CD4-positive, alpha-beta T cell (primary cell): ENCODE data around the gene TMEM117. TPM values are rescaled to one million over a fixed set of nuclear protein-coding genes. Genes with fewer than 3 reads are reported as not detected.

Source experiments
- ATAC-seq: fragments of 200-7000 bp; cut with Tn5 transposase; one replicate; pipeline ENCODE4 v1.10.0; 2022; ENCODE audit warnings: mild to moderate bottlenecking; ENCODE audit not compliant: poor library complexity
- CTCF ChIA-PET: fragments of 350-600 bp; sonication (Branson Sonifier 250); formaldehyde crosslinking; loops from one replicate; lab custom pipeline; 2021; ENCODE audit warnings: antibody characterized with exemption, inconsistent platforms; lab: Charles Lee
- POLR2A ChIA-PET: fragments of 350-600 bp; sonication (Branson Sonifier 250); formaldehyde crosslinking; loops from one replicate; lab custom pipeline; 2021; ENCODE audit warnings: antibody characterized with exemption, inconsistent platforms; lab: Charles Lee
- DNase-seq, 14 experiments: peaks; one replicate each; pipeline ENCODE4 v3.0.0-alpha.2; 2013 to 2020; ENCODE audit warnings: mixed read lengths in 2 of 14
- H3K27ac ChIP-seq, 2 donors: one replicate each; pipeline versions ENCODE4 v1.5.1 to v1.7.0; 2013; ENCODE audit warnings: low read length in 2 of 2, low read depth in 1 of 2, mild to moderate bottlenecking in 1 of 2
- H3K27me3 ChIP-seq, 2 experiments: 1 replicate in 1 of 2; 2 replicates in 1 of 2; pipeline versions ENCODE4 v1.6.1 to v1.7.0; 2013; ENCODE audit warnings: low read length in 2 of 2, control low read depth in 1 of 2, mild to moderate bottlenecking in 1 of 2, moderate library complexity in 1 of 2; ENCODE audit not compliant: insufficient read depth in 2 of 2, control insufficient read depth in 1 of 2
- H3K36me3 ChIP-seq: one replicate; pipeline ENCODE4 v1.6.1; 2013; ENCODE audit warnings: low read length, control low read depth; ENCODE audit not compliant: insufficient read depth
- H3K4me1 ChIP-seq: one replicate; pipeline ENCODE4 v1.6.1; 2013; ENCODE audit warnings: low read length, control low read depth; ENCODE audit not compliant: insufficient read depth
- H3K4me3 ChIP-seq: one replicate; pipeline ENCODE4 v1.5.1; 2013; ENCODE audit warnings: mild to moderate bottlenecking, low read length, moderate library complexity
- H3K9me3 ChIP-seq, 2 experiments: 1 replicate in 1 of 2; 2 replicates in 1 of 2; pipeline versions ENCODE4 v1.6.1 to v1.7.0; 2013; ENCODE audit warnings: low read length in 2 of 2, mild to moderate bottlenecking in 2 of 2, control low read depth in 1 of 2, moderate library complexity in 1 of 2; ENCODE audit not compliant: control insufficient read depth in 1 of 2, insufficient read depth in 1 of 2
- H3K27ac Mint-ChIP-seq: one replicate; pipeline ENCODE4 v1.8.0; 2020; ENCODE audit warnings: mixed read lengths
- H3K27me3 Mint-ChIP-seq: one replicate; pipeline ENCODE4 v1.8.0; 2021; ENCODE audit warnings: mixed read lengths
- H3K36me3 Mint-ChIP-seq: one replicate; pipeline ENCODE4 v1.8.0; 2021; ENCODE audit warnings: low read depth, mixed read lengths
- H3K4me1 Mint-ChIP-seq: one replicate; pipeline ENCODE4 v1.8.0; 2021; ENCODE audit warnings: low read depth, mixed read lengths
- H3K4me3 Mint-ChIP-seq: one replicate; pipeline ENCODE4 v1.8.0; 2020; ENCODE audit warnings: mild to moderate bottlenecking, mixed read lengths
- H3K9me3 Mint-ChIP-seq: one replicate; pipeline ENCODE4 v1.8.0; 2020; ENCODE audit warnings: mixed read lengths
- CTCF ChIP-seq: fragments of 200-600 bp; IDR thresholded peaks from one replicate; pipeline ENCODE4 v1.8.0; 2022; ENCODE audit warnings: antibody characterized with exemption, mild to moderate bottlenecking
- intact Hi-C, 2 experiments: fragments of 100-400 bp; cut with DNase I in 1 of 2; cut with micrococcal nuclease in 1 of 2; formaldehyde crosslinking; loops; one replicate each; pipeline versions ENCODE4 v1.15.1 to v1.9.0; 2023 to 2025; cut with DNase I, micrococcal nuclease
- total RNA-seq, 174 experiments: library from RNA in 2 of 174; stranded (reverse) in 2 of 174; gene quantifications; one replicate each; pipeline ENCODE4 v1.2.3 and lab custom pipeline; 2021 to 2026

TMEM117 gene
- total RNA-seq, 2 experiments from 2014 or later, result 3.4 to 4.4 TPM

GRCh38 chr12:43957732-43958372 lies 122.0 kb downstream of the TMEM117 start:
- Histone ChIP-seq H3K27ac (no peak overlapping the region), H3K4me1 (no peaks in the 10 kb centered on the region), H3K4me3 (no peak overlapping the region), H3K9me3 (no peaks in the 10 kb centered on the region), H3K36me3 (no peaks in the 10 kb centered on the region), H3K27me3 (no peaks in the 10 kb centered on the region)
- intact Hi-C loops, result loop anchor here (1.0 to 5.0 kb wide), 2 partner anchors 973 to 974 kb away; no protein-coding TSS in a partner anchor
- H3K4me3 Mint-ChIP-seq, result no peak overlapping the region
- CTCF ChIA-PET, result no interaction called here
- peak; percentile 41 for TF ChIP-seq CTCF
- DNase-seq (peak in 4 of 14 experiments; percentile 3 to 39 (median 34)), ATAC-seq (no peak)
- peaks cover 2% of the 10 kb centered on the region for H3K9me3 Mint-ChIP-seq
- no peaks in the 10 kb centered on the region for H3K4me1 Mint-ChIP-seq
- H3K27ac Mint-ChIP-seq, result no peak overlapping the region
- H3K27me3 Mint-ChIP-seq, result no peaks in the 10 kb centered on the region
- POLR2A ChIA-PET, result no interaction called here
- no peaks in the 10 kb centered on the region for H3K36me3 Mint-ChIP-seq

- no peak overlapping the region for H3K4me3 Mint-ChIP-seq
- DNase-seq (no peak), ATAC-seq (no peak)
- no peaks in the 10 kb centered on the region for H3K36me3 Mint-ChIP-seq
- H3K27me3 Mint-ChIP-seq, result no peaks in the 10 kb centered on the region
- CTCF ChIA-PET, result no interaction called here
- H3K27ac Mint-ChIP-seq, result no peak overlapping the region
- Histone ChIP-seq H3K27me3 (no peaks in the 10 kb centered on the region), H3K27ac (no peak overlapping the region), H3K9me3 (no peaks in the 10 kb centered on the region), H3K4me1 (no peaks in the 10 kb centered on the region), H3K4me3 (no peak overlapping the region), H3K36me3 (no peaks in the 10 kb centered on the region)
- POLR2A ChIA-PET, result no interaction called here
- H3K4me1 Mint-ChIP-seq, result no peaks in the 10 kb centered on the region
- intact Hi-C loops, result no loop called here
- no peak for TF ChIP-seq CTCF
- H3K9me3 Mint-ChIP-seq, result no peaks in the 10 kb centered on the region
These were observed 128.2 kb downstream of the TMEM117 start for GRCh38 chr12:43964033-43964432.

- H3K27ac Mint-ChIP-seq, result no peak overlapping the region
- no peak overlapping the region for H3K27ac ChIP-seq
- no peaks in the 10 kb centered on the region for H3K4me1 Mint-ChIP-seq
- no peak overlapping the region for H3K4me3 ChIP-seq
- no peak for TF ChIP-seq CTCF
- no peaks in the 10 kb centered on the region for H3K36me3 Mint-ChIP-seq
- H3K36me3 ChIP-seq, result no peaks in the 10 kb centered on the region
- DNase-seq, result no peak
- intact Hi-C loops, result no loop called here
- H3K9me3 Mint-ChIP-seq, result no peaks in the 10 kb centered on the region
- no peaks in the 10 kb centered on the region for H3K27me3 ChIP-seq
- H3K27me3 Mint-ChIP-seq, result no peaks in the 10 kb centered on the region
- no peak overlapping the region for H3K4me3 Mint-ChIP-seq
- ATAC-seq, result no peak
- H3K4me1 ChIP-seq, result no peaks in the 10 kb centered on the region
- ChIA-PET POLR2A (no interaction called here), CTCF (no interaction called here)
- H3K9me3 ChIP-seq, result no peaks in the 10 kb centered on the region
These were observed 129.1 kb downstream of the TMEM117 start for GRCh38 chr12:43964961-43965360.
